Measurements from ENCODE around the gene MBTD1. TPM values are rescaled to one million over a fixed set of nuclear protein-coding genes. Genes with fewer than 3 reads are reported as not detected.
"Not testable (repeated sequence)": the region's sequence is repeated elsewhere in the genome, so short reads cannot be mapped to it uniquely, and the experiment has no call there.

The MBTD1 gene
- total and polyA plus RNA-seq, 11 donors, result 3.4 to 9.8 (median 5.8) TPM

DNA sequence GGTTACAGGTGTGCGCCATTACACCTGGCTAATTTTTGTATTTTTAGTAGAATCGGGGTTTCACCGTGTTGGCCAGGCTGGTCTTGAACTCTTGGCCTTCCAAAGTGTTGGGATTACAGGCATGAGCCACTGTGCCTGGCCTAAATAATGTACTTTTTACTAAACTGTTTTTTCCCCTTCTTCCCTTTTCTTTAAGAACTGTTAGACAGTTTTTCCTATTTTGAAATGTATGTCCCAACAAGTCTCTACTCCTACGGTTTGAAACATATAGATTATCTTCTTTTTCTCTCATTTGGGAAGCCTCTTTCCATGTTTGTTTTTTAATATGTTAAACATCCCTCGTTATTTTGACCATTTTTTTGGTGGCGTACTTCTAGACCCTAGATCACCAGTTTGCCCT lies 10.1 kb upstream of the MBTD1 start:
- peaks cover 0 to 13% (median 0%) of the 10 kb centered on the region in 12 donors for H3K4me1 ChIP-seq
- intact Hi-C loops (cut with DNase I), result no loop called here
- TF ChIP-seq, protein P1, sequence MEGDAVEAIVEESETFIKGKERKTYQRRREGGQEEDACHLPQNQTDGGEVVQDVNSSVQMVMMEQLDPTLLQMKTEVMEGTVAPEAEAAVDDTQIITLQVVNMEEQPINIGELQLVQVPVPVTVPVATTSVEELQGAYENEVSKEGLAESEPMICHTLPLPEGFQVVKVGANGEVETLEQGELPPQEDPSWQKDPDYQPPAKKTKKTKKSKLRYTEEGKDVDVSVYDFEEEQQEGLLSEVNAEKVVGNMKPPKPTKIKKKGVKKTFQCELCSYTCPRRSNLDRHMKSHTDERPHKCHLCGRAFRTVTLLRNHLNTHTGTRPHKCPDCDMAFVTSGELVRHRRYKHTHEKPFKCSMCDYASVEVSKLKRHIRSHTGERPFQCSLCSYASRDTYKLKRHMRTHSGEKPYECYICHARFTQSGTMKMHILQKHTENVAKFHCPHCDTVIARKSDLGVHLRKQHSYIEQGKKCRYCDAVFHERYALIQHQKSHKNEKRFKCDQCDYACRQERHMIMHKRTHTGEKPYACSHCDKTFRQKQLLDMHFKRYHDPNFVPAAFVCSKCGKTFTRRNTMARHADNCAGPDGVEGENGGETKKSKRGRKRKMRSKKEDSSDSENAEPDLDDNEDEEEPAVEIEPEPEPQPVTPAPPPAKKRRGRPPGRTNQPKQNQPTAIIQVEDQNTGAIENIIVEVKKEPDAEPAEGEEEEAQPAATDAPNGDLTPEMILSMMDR (IDR thresholded peaks at IDR 0.05), result no peak
- no peak for TF ChIP-seq POLR2A (IDR thresholded peaks at IDR 0.05)
- H3K36me3 ChIP-seq, result peaks cover 0 to 100% (median 96%) of the 10 kb centered on the region in 9 donors
- H3K27ac ChIP-seq, result no peak overlapping the region
- WGBS, 4 donors, result 94 to 96% (median 95%) methylated on average over 6 of the region's 6 CpGs
- H3K27me3 ChIP-seq, result no peaks in the 10 kb centered on the region
- H3K4me3 ChIP-seq, result no peak overlapping the region
- no peak for ATAC-seq
- DNase-seq, result no peak
- H3K9me3 ChIP-seq, result no peaks in the 10 kb centered on the region

DNA sequence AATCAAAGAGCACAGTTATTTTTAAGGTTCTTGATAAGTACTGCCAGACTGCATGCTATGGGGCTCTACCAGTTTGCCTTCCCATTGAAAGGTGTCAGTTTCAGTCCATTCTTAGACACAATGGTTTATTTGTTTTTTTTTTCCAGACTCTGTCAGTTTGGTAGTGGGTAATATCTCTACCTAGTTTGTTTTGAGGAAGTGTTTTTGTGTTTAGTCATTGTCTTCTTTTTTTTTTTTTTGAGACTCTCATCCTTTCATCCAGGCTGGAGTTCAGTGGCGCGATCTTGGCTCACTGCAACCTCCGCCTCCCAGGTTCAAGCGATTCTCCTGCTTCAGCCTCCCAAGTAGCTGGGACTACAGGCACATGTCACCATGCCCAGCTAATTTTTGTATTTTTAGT lies 4.6 kb upstream of the MBTD1 start:
- H3K4me3 ChIP-seq; ATAC-seq; H3K9me3 ChIP-seq; H3K27me3 ChIP-seq; intact Hi-C loops (cut with DNase I); DNase-seq; H3K27ac ChIP-seq: not testable (repeated sequence)
- Histone ChIP-seq H3K36me3 (peaks cover 0 to 69% (median 55%) of the 10 kb centered on the region in 9 donors), H3K4me1 (peaks cover 0 to 27% (median 14%) of the 10 kb centered on the region in 12 donors)
- WGBS, 4 donors, result 75 to 99% (median 91%) methylated on average over 4 of the region's 4 CpGs

DNA sequence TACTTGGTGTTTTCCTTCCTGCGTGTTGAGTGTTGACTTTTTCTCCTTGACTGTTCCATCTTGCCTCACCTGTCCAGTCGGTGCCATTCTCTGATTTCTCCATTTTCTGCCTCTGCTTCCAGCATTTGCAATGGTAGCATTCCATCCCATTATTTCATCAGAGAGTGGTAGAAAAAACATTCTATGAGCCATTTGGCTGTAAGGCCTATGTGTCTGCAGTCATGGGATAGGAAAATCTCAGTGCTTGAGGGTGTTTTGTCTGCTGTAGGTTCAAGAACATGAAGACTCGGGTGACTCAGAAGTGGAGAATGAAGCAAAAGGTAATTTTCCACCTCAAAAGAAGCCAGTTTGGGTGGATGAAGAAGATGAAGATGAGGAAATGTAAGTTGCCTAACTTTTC lies 3.2 kb upstream of the MBTD1 start:
- Histone ChIP-seq H3K4me3 (no peak overlapping the region), H3K9me3 (no peaks in the 10 kb centered on the region), H3K27me3 (no peaks in the 10 kb centered on the region), H3K36me3 (peaks cover 0 to 57% (median 41%) of the 10 kb centered on the region in 9 donors), H3K27ac (peak overlapping the region in 1 of 12 donors; percentile 98), H3K4me1 (peaks cover 6 to 40% (median 25%) of the 10 kb centered on the region in 12 donors)
- no peak for DNase-seq
- no peak for ATAC-seq
- intact Hi-C loops (cut with DNase I), result no loop called here
- no peak for TF ChIP-seq POLR2A (IDR thresholded peaks at IDR 0.05)
- TF ChIP-seq, protein P1 (IDR thresholded peaks at IDR 0.05), result no peak
- 94 to 97% (median 96%) methylated on average over 3 of the region's 3 CpGs for WGBS, 4 donors

DNA sequence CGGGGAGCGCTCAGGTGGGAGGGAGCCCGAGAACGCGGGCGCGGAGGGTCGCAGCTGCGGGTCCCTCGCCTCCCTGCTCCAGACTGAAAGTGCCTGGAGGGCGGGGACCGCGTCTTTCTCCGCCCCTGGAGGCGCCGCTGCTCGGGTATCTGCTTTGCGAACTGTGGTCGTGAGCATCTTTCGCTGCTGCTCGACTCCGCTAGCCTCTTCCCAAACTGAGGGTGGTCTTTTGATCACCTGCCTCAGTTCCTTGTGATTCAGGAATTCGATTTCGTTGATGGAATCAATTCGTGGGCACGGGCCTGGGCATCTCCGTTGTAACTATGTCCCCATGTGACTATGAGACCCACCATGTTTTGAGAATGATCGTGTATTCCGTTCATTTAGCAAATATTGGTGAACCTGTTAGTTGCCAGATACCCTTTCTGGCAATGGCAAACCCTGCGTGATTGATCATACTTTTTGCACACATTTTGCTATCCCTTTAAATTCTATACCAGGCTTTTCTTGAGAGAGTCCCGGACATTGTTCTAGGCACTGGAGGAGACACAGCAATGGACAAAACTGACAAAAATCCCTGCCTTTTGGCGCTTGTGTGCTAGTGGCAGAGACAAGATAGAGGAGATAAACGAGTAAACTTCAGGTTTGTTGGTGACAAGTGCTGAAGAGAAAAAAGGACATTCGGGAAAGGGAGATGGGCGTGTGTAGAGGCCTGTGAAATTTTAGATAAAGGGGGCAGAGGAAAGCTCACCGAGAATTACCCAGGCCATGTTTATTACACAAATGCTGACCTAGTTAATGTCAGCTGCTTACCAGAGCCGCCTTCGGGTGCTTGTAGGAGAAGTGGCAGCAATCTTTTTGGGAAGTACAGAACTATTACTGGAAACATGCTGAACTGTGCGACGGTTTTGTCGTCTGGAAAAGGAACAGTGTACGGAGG lies 1.4 kb upstream of the MBTD1 start:
- 7 to 21% (median 10%) methylated on average over 20 to 42 of the region's 42 CpGs for WGBS, 4 donors
- no peak for ATAC-seq
- H3K4me1 ChIP-seq, result peaks cover 6 to 57% (median 41%) of the 10 kb centered on the region in 12 donors
- TF ChIP-seq POLR2A (IDR thresholded peaks at IDR 0.05), result no peak
- TF ChIP-seq, protein P1 (IDR thresholded peaks at IDR 0.05), result no peak
- intact Hi-C loops (cut with DNase I), result no loop called here
- no peaks in the 10 kb centered on the region for H3K27me3 ChIP-seq
- peaks cover 0 to 56% (median 33%) of the 10 kb centered on the region in 9 donors for H3K36me3 ChIP-seq
- no peaks in the 10 kb centered on the region for H3K9me3 ChIP-seq
- peak overlapping the region; percentile 70 to 100 (median 90) for H3K4me3 ChIP-seq
- H3K27ac ChIP-seq, result peak overlapping the region; percentile 90 to 99 (median 96)
- DNase-seq, result peak in 4 of 5 donors; percentile 24 to 70 (median 46)

Measured in heart left ventricle (tissue), 16 donors.